HEK293 (cell line): ENCODE results near the gene PKDCC.

Source experiments
- SCRT2 ChIP-seq: fragments of 450-650 bp; formaldehyde crosslinking; IDR thresholded peaks from 2 replicates; pipeline ENCODE4 v1.5.1; 2016; ENCODE audit warnings: missing biosample characterization, missing genetic modification characterization
- YY1 ChIP-seq: fragments of 450-650 bp; formaldehyde crosslinking; IDR thresholded peaks from 2 replicates; pipeline ENCODE4 v1.5.1; 2018; ENCODE audit warnings: missing biosample characterization, missing genetic modification characterization
- ZBTB17 ChIP-seq: fragments of 450-650 bp; formaldehyde crosslinking; IDR thresholded peaks from 2 replicates; pipeline ENCODE4 v1.5.1; 2016; ENCODE audit warnings: missing biosample characterization, missing genetic modification characterization
- ZNF174 ChIP-seq: fragments of 450-650 bp; formaldehyde crosslinking; IDR thresholded peaks from 2 replicates; pipeline ENCODE4 v1.5.0; 2017; ENCODE audit warnings: missing biosample characterization, mild to moderate bottlenecking, missing genetic modification characterization
- ZNF366 ChIP-seq: fragments of 450-650 bp; formaldehyde crosslinking; conservative IDR thresholded peaks from 2 replicates; pipeline ENCODE4 v1.5.1; 2016; ENCODE audit warnings: missing biosample characterization, missing genetic modification characterization
- ZNF558 ChIP-seq: fragments of 450-650 bp; formaldehyde crosslinking; IDR thresholded peaks from 2 replicates; pipeline ENCODE4 v1.5.1; 2016; ENCODE audit warnings: missing biosample characterization, missing genetic modification characterization
- ZNF561 ChIP-seq: fragments of 450-650 bp; IDR thresholded peaks from 2 replicates; pipeline ENCODE4 v1.5.1; 2018; ENCODE audit warnings: missing biosample characterization, missing genetic modification characterization, borderline replicate concordance
- ZNF660 ChIP-seq: fragments of 450-650 bp; IDR thresholded peaks from 2 replicates; pipeline ENCODE4 v1.5.1; 2018; ENCODE audit warnings: missing biosample characterization, mild to moderate bottlenecking, missing genetic modification characterization
- ZNF747 ChIP-seq: fragments of 450-650 bp; formaldehyde crosslinking; IDR thresholded peaks from 2 replicates; pipeline ENCODE4 v1.5.1; 2016; ENCODE audit warnings: missing biosample characterization, missing genetic modification characterization
- TF ChIP-seq, protein P1 (sequence below): fragments of 450-650 bp; formaldehyde crosslinking; IDR thresholded peaks from 2 replicates; pipeline ENCODE4 v1.5.1; 2016; ENCODE audit warnings: missing biosample characterization, missing genetic modification characterization

DNA sequence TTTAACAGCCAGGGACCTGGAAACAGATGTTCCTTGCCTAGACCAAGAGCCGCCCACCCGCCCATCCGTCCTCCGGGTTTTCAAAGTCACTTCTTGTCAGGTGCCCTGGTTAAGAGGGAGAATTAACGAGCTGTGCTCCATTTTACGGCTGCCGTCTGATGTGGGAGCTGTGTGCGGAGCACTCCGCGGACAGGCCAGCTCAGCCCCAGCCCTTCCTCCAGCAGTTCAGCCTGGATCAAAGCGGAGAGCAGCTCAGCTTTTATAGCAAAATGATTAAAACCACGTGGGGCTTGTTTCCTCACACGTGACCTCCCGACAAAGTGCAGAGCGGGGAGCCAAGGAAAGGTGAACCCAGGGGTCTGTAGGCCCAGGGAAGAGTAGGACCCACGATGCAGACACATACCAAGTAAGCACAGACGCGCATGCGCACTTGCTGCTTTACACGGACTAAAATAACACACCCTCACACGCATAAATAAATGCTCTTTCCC is 46.1 kb upstream of the PKDCC start:
- TF ChIP-seq ZNF561 (tag by site-specific recombination) (no peak), ZNF747 (no peak), SCRT2 (tag by site-specific recombination) (no peak), ZBTB17 (tag by site-specific recombination) (no peak), YY1 (tag by site-specific recombination) (no peak), ZNF174 (tag by site-specific recombination) (no peak), ZNF660 (no peak), ZNF366 (tag by site-specific recombination) (no peak), ZNF558 (tag by site-specific recombination) (no peak)
- TF ChIP-seq, protein P1, sequence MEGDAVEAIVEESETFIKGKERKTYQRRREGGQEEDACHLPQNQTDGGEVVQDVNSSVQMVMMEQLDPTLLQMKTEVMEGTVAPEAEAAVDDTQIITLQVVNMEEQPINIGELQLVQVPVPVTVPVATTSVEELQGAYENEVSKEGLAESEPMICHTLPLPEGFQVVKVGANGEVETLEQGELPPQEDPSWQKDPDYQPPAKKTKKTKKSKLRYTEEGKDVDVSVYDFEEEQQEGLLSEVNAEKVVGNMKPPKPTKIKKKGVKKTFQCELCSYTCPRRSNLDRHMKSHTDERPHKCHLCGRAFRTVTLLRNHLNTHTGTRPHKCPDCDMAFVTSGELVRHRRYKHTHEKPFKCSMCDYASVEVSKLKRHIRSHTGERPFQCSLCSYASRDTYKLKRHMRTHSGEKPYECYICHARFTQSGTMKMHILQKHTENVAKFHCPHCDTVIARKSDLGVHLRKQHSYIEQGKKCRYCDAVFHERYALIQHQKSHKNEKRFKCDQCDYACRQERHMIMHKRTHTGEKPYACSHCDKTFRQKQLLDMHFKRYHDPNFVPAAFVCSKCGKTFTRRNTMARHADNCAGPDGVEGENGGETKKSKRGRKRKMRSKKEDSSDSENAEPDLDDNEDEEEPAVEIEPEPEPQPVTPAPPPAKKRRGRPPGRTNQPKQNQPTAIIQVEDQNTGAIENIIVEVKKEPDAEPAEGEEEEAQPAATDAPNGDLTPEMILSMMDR (tag by site-specific recombination), result no peak
